ENCODE results near the gene ERC2.

DNA sequence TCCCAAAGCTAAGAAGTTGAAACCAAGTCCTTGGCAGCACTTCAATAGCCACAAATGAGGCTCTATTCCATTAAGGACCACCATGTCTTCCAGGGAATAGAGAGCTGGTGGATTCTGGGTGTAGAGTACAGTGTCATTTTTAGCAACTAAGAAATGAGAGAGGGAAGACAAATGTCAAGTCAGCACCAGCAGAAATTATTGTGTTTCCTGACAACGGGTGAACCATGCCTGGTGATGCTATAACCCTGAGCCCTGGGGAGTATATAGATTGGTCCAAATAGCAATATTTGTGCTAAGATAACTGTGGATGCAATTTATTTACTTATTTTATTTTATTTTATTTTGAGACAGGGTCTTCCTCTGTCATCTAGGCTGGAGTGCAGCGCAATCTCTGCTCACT lies 675.5 kb downstream of the ERC2 start:
- TF ChIP-seq, protein P1, sequence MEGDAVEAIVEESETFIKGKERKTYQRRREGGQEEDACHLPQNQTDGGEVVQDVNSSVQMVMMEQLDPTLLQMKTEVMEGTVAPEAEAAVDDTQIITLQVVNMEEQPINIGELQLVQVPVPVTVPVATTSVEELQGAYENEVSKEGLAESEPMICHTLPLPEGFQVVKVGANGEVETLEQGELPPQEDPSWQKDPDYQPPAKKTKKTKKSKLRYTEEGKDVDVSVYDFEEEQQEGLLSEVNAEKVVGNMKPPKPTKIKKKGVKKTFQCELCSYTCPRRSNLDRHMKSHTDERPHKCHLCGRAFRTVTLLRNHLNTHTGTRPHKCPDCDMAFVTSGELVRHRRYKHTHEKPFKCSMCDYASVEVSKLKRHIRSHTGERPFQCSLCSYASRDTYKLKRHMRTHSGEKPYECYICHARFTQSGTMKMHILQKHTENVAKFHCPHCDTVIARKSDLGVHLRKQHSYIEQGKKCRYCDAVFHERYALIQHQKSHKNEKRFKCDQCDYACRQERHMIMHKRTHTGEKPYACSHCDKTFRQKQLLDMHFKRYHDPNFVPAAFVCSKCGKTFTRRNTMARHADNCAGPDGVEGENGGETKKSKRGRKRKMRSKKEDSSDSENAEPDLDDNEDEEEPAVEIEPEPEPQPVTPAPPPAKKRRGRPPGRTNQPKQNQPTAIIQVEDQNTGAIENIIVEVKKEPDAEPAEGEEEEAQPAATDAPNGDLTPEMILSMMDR (IDR thresholded peaks at IDR 0.05), result no peak
- TF ChIP-seq POLR2A (IDR thresholded peaks at IDR 0.05), result no peak
- no peak for TF ChIP-seq POLR2AphosphoS5 (IDR thresholded peaks at IDR 0.05)

All from breast epithelium (tissue), 3 donors.